Measurements from ENCODE around the gene CPT1C. TPM values are rescaled to one million over a fixed set of nuclear protein-coding genes. Genes with fewer than 3 reads are reported as not detected.

CPT1C gene
- total RNA-seq, 4 donors from 2014 or later: 1.5 to 10.9 (median 2.2) TPM

DNA sequence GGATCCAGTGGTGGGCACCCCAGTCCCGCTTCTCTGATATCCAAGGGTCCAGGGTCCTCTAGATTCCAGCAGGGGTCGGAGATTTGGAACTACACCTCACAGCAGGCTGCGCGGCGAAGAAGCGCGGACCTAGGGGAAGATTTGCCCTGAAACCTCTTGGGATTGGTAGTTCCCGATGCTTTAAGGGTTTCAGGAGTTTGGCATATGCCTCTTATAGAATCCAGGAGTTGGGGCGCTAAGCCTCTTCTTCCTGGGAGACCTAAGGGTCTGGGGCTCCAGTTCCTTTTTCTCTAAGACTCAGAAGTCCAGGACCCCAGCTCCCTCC lies 24.8 kb upstream of the CPT1C start:
- TF ChIP-seq POLR2A (IDR thresholded peaks at IDR 0.05): no peak
- TF ChIP-seq CTCF (IDR thresholded peaks at IDR 0.05): peak in 1 of 5 experiments; percentile 24
- no peaks in the 10 kb centered on the region for H3K9me3 ChIP-seq
- H3K27me3 ChIP-seq: no peaks in the 10 kb centered on the region
- WGBS, 2 donors (ENCODE audit: low coverage in 1 of 2): 2% methylated on average over 9 of the region's 9 CpGs; no CpG with 5 or more reads in 1 of the 2 donors
- in situ Hi-C loops (cut with MboI; ENCODE audit: low pct_ligation_motif_present in 1 of 4, low pct_unique_long_range_greater_than_20kb in 1 of 4, low sequenced_read_pairs in 3 of 4) (loop anchor here in 1 of 4 donors (10.0 kb wide), 1 partner anchor 81 kb away; the partner anchor contains the start of genes NOSIP and PRRG2), intact Hi-C loops (cut with DNase I; ENCODE audit: low total_unique reads) (no loop called here)
- DNase-seq: no peak
- H3K36me3 ChIP-seq: peaks cover 0 to 13% (median 4%) of the 10 kb centered on the region in 4 donors
- H3K4me1 ChIP-seq: peaks cover 7 to 25% (median 22%) of the 10 kb centered on the region in 4 donors
- H3K27ac ChIP-seq: peak overlapping the region; percentile 88 to 100 (median 95)
- H3K4me3 ChIP-seq: peak overlapping the region; percentile 59 to 93 (median 74)

GRCh38 chr19:49667473-49667872 lies 23.4 kb upstream of the CPT1C start:
- intact Hi-C loops (cut with DNase I; ENCODE audit: low total_unique reads) (no loop called here), in situ Hi-C loops (cut with MboI; ENCODE audit: low pct_ligation_motif_present in 1 of 4, low pct_unique_long_range_greater_than_20kb in 1 of 4, low sequenced_read_pairs in 3 of 4) (loop anchor here in 1 of 4 donors (10.0 kb wide), 1 partner anchor 83 kb away; the partner anchor contains the start of genes NOSIP and PRRG2)
- H3K4me1 ChIP-seq: peaks cover 7 to 30% (median 27%) of the 10 kb centered on the region in 4 donors

GRCh38 chr19:49669516-49669915 lies 21.4 kb upstream of the CPT1C start:
- Histone ChIP-seq H3K4me3 (no peak overlapping the region), H3K4me1 (peaks cover 7 to 21% (median 16%) of the 10 kb centered on the region in 4 donors), H3K27me3 (no peaks in the 10 kb centered on the region), H3K36me3 (no peaks in the 10 kb centered on the region), H3K27ac (no peak overlapping the region), H3K9me3 (no peaks in the 10 kb centered on the region)
- no peak for TF ChIP-seq EP300 (IDR thresholded peaks at IDR 0.05; ENCODE audit: low read depth)
- no peak for TF ChIP-seq POLR2AphosphoS5 (IDR thresholded peaks at IDR 0.05)
- no peak for TF ChIP-seq CTCF (IDR thresholded peaks at IDR 0.05)
- no peak for TF ChIP-seq POLR2A (IDR thresholded peaks at IDR 0.05)
- no peak for DNase-seq
- 85 to 88% methylated on average over 3 of the region's 3 CpGs for WGBS, 2 donors (ENCODE audit: low coverage in 1 of 2)
- intact Hi-C loops (cut with DNase I; ENCODE audit: low total_unique reads) (no loop called here), in situ Hi-C loops (cut with MboI; ENCODE audit: low pct_ligation_motif_present in 1 of 4, low pct_unique_long_range_greater_than_20kb in 1 of 4, low sequenced_read_pairs in 3 of 4) (loop anchor here in 1 of 4 donors (10.0 kb wide), 1 partner anchor 85 kb away; the partner anchor contains the start of genes NOSIP and PRRG2)

More at GRCh38 chr19:49667473-49667872, 23.4 kb upstream of the CPT1C start:
- WGBS, 2 donors (ENCODE audit: low coverage in 1 of 2): 93% methylated on average over 2 of the region's 2 CpGs; no CpG with 5 or more reads in 1 of the 2 donors
- no peak overlapping the region for H3K4me3 ChIP-seq
- H3K27me3 ChIP-seq: no peaks in the 10 kb centered on the region
- no peaks in the 10 kb centered on the region for H3K9me3 ChIP-seq
- H3K27ac ChIP-seq: no peak overlapping the region
- DNase-seq: no peak
- TF ChIP-seq EP300 (IDR thresholded peaks at IDR 0.05; ENCODE audit: low read depth) (no peak), POLR2AphosphoS5 (IDR thresholded peaks at IDR 0.05) (no peak), POLR2A (IDR thresholded peaks at IDR 0.05) (no peak), CTCF (IDR thresholded peaks at IDR 0.05) (no peak)
- no peaks in the 10 kb centered on the region for H3K36me3 ChIP-seq

- WGBS, 2 donors (ENCODE audit: low coverage in 1 of 2): 24 to 41% methylated on average over 13 to 28 of the region's 28 CpGs
- peak; percentile 85 for DNase-seq
- Histone ChIP-seq H3K27me3 (no peaks in the 10 kb centered on the region), H3K4me3 (peak overlapping the region in 1 of 4 donors; percentile 5), H3K36me3 (no peaks in the 10 kb centered on the region), H3K4me1 (peaks cover 0 to 16% (median 12%) of the 10 kb centered on the region in 4 donors), H3K9me3 (no peaks in the 10 kb centered on the region), H3K27ac (peak overlapping the region; percentile 35 to 57 (median 49))
- in situ Hi-C loops (cut with MboI; ENCODE audit: low pct_ligation_motif_present in 1 of 4, low pct_unique_long_range_greater_than_20kb in 1 of 4, low sequenced_read_pairs in 3 of 4) (loop anchor here in 1 of 4 donors (10.0 kb wide), 1 partner anchor 98 kb away; no protein-coding TSS in a partner anchor), intact Hi-C loops (cut with DNase I; ENCODE audit: low total_unique reads) (no loop called here)
- TF ChIP-seq CTCF (IDR thresholded peaks at IDR 0.05): peak; percentile 85 to 94 (median 92)
- TF ChIP-seq POLR2A (IDR thresholded peaks at IDR 0.05): peak; percentile 30
- no peak for TF ChIP-seq POLR2AphosphoS5 (IDR thresholded peaks at IDR 0.05)
- no peak for TF ChIP-seq EP300 (IDR thresholded peaks at IDR 0.05; ENCODE audit: low read depth)
Observed at GRCh38 chr19:49672131-49672919, 18.6 kb upstream of the CPT1C start.
